Neutrophil (primary cell): Measurements from ENCODE around the gene APC2.

ENCODE experiments used
- H3K27ac ChIP-seq: fragments of 200-600 bp; sonication (generic); 2 replicates; pipeline ENCODE4 v1.5.1; 2016; ENCODE audit warnings: mild to moderate bottlenecking, moderate library complexity
- H3K27me3 ChIP-seq: fragments of 200-600 bp; sonication (generic); 2 replicates; pipeline ENCODE4 v1.6.0; 2016; ENCODE audit warnings: mild to moderate bottlenecking
- H3K36me3 ChIP-seq: fragments of 200-600 bp; sonication (generic); 2 replicates; pipeline ENCODE4 v1.5.1; 2017
- H3K4me1 ChIP-seq, 2 experiments: fragments of 200-600 bp in 1 of 2; sonication (generic) in 1 of 2; 1 replicate in 1 of 2; 2 replicates in 1 of 2; pipeline versions ENCODE4 v1.5.1 to v1.6.1; 2013 to 2016; ENCODE audit warnings: low read depth in 1 of 2, low read length in 1 of 2, mild to moderate bottlenecking in 1 of 2, moderate library complexity in 1 of 2; ENCODE audit not compliant: control insufficient read depth in 1 of 2, insufficient read depth in 1 of 2
- H3K4me3 ChIP-seq, 2 experiments: fragments of 200-600 bp in 1 of 2; sonication (generic) in 1 of 2; 1 replicate in 1 of 2; 2 replicates in 1 of 2; pipeline ENCODE4 v1.5.1; 2013 to 2016; ENCODE audit warnings: low read depth in 1 of 2, low read length in 1 of 2, mild to moderate bottlenecking in 1 of 2, moderate library complexity in 1 of 2
- H3K9me3 ChIP-seq: fragments of 200-600 bp; sonication (generic); 2 replicates; pipeline ENCODE4 v1.5.1; 2016
- TF ChIP-seq, protein P1 (sequence below): fragments of 200-600 bp; sonication (generic); IDR thresholded peaks from 2 replicates; pipeline ENCODE4 v1.5.1; 2016; ENCODE audit warnings: antibody characterized with exemption

APC2 gene

GRCh38 chr19:1502433-1503088 is 52.6 kb downstream of the APC2 start:
- Histone ChIP-seq H3K27me3 (peaks cover 71% of the 10 kb centered on the region), H3K36me3 (no peaks in the 10 kb centered on the region), H3K27ac (no peak overlapping the region), H3K4me3 (no peak overlapping the region), H3K9me3 (peaks cover 1% of the 10 kb centered on the region), H3K4me1 (peaks cover 2 to 6% of the 10 kb centered on the region in 2 experiments)
- TF ChIP-seq, protein P1, sequence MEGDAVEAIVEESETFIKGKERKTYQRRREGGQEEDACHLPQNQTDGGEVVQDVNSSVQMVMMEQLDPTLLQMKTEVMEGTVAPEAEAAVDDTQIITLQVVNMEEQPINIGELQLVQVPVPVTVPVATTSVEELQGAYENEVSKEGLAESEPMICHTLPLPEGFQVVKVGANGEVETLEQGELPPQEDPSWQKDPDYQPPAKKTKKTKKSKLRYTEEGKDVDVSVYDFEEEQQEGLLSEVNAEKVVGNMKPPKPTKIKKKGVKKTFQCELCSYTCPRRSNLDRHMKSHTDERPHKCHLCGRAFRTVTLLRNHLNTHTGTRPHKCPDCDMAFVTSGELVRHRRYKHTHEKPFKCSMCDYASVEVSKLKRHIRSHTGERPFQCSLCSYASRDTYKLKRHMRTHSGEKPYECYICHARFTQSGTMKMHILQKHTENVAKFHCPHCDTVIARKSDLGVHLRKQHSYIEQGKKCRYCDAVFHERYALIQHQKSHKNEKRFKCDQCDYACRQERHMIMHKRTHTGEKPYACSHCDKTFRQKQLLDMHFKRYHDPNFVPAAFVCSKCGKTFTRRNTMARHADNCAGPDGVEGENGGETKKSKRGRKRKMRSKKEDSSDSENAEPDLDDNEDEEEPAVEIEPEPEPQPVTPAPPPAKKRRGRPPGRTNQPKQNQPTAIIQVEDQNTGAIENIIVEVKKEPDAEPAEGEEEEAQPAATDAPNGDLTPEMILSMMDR, result no peak

DNA sequence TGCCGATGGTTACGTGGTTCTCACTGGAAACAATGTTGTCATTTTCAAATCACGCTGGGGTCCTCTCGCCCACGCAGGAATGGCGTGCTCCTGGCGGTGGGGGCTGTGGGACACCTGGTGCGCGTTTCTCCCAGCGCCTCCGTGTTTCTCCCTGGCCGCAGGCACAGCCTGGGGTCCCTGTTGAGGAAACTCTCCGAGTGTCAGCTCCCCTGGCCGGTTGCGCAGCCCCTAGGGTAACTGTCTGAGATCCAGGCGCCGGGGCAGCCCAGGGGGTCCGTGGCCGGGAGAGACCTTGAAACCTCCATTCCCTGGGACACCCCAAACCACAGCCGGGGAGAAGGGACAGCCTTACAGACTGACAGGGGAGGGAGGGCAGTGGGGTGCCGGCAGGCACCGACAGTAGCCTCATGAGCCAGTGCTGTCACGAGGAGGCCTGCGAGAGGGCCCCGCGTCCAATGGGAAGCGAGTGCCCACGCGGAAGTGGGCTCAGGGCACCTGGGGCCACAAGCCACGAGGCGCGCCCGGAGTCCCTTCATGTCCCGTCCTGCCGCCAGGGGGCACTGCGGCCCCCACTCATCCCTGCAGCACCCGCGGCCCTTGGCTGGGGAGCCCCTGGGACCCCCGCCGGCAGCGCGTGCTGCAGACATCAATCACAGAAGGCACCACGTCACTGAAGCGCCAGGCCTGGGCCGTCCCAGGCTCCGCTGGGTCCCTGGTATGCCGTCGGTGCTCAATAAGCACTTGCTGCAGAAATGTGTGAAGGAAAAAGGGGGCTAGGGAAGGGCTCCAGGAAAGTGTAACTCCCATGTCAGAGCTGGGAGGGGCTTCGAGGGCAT is 53.4 kb downstream of the APC2 start:
- H3K4me1 ChIP-seq, result peaks cover 4 to 10% of the 10 kb centered on the region in 2 experiments
- H3K27me3 ChIP-seq, result peaks cover 73% of the 10 kb centered on the region
- no peak overlapping the region for H3K4me3 ChIP-seq
- H3K27ac ChIP-seq, result no peak overlapping the region
- TF ChIP-seq, protein P1, result no peak
- H3K36me3 ChIP-seq, result no peaks in the 10 kb centered on the region
- peaks cover 4% of the 10 kb centered on the region for H3K9me3 ChIP-seq

DNA sequence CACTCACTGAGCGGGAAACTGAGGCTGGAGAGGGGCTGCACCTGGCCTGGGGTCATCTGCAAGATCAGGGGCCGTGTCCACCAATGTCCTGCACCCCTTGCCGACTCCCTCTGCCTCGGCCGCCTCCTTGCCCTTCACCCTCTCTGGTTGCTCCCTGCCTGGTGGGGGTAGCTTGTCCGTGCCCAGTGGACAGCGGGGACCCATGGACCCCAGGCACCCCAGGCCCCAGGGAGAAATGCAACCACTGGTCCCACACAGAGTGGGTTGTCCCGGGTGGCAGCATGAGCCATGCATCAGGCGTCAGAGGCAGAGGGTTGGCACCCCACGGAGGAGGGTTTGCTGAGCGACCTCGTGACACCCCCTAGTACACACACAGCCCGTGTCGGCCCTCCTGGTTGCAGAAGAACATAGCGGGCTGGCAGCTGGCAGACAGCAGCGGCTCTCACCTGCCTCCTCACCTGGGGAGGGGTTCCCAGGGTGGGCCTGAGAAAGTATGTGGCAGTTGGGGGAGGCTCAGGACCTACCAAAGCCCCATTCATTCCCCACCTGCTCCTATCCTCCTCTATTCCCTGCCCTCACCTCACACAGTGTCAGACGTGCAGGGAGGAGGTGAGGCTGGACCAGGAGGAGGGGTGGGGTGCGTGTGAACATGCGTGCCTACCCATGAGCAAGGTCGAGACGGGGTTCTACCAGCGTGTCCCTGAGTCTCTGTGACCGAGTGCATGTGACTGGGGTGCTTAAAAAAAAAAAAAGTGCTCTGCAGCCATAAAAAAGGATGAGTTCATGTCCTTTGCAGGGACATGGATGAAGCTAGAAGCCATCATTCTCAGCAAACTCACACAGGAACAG is 54.2 kb downstream of the APC2 start:
- Histone ChIP-seq H3K27me3 (peaks cover 81% of the 10 kb centered on the region), H3K9me3 (peaks cover 4% of the 10 kb centered on the region), H3K4me1 (peaks cover 4 to 10% of the 10 kb centered on the region in 2 experiments), H3K36me3 (no peaks in the 10 kb centered on the region), H3K4me3 (no peak overlapping the region), H3K27ac (no peak overlapping the region)
- TF ChIP-seq, protein P1, result no peak

- no peaks in the 10 kb centered on the region for H3K36me3 ChIP-seq
- H3K9me3 ChIP-seq, result peaks cover 4% of the 10 kb centered on the region
- H3K4me1 ChIP-seq, result peaks cover 4 to 10% of the 10 kb centered on the region in 2 experiments
- H3K4me3 ChIP-seq, result no peak overlapping the region
- H3K27ac ChIP-seq, result no peak overlapping the region
- peaks cover 90% of the 10 kb centered on the region for H3K27me3 ChIP-seq
- TF ChIP-seq, protein P1, result no peak
These were observed 55.1 kb downstream of the APC2 start for GRCh38 chr19:1505012-1505411.
